Nephron progenitor cell (in vitro differentiated cells): Measurements from ENCODE around the gene PORCN.
"Not testable (repeated sequence)": the region's sequence is repeated elsewhere in the genome, so short reads cannot be mapped to it uniquely, and the experiment has no call there.

Source experiments
- DNase-seq: peaks from one replicate; pipeline ENCODE4 v3.0.0; 2021
- H3K27ac Mint-ChIP-seq: 2 replicates; pipeline ENCODE4 v1.8.0; 2021; ENCODE audit warnings: mild to moderate bottlenecking, moderate library complexity, mixed read lengths
- H3K27me3 Mint-ChIP-seq: 2 replicates; pipeline ENCODE4 v1.8.0; 2021; ENCODE audit warnings: mild to moderate bottlenecking, low read depth, mixed read lengths; ENCODE audit not compliant: poor library complexity
- H3K36me3 Mint-ChIP-seq: 2 replicates; pipeline ENCODE4 v1.8.0; 2021; ENCODE audit warnings: low read depth, mixed read lengths
- H3K4me1 Mint-ChIP-seq: 2 replicates; pipeline ENCODE4 v1.8.0; 2021; ENCODE audit warnings: mixed read lengths
- H3K4me3 Mint-ChIP-seq: 2 replicates; pipeline ENCODE4 v1.8.0; 2021; ENCODE audit warnings: mild to moderate bottlenecking, moderate library complexity, mixed read lengths
- H3K9me3 Mint-ChIP-seq: 2 replicates; pipeline ENCODE4 v1.8.0; 2021; ENCODE audit warnings: mild to moderate bottlenecking, moderate library complexity, mixed read lengths
- TF ChIP-seq, protein P1 (sequence below): fragments of 200-600 bp; sonication (generic); IDR thresholded peaks from 2 replicates; pipeline ENCODE4 v1.5.0; 2021; ENCODE audit warnings: antibody characterized with exemption

Gene PORCN

DNA sequence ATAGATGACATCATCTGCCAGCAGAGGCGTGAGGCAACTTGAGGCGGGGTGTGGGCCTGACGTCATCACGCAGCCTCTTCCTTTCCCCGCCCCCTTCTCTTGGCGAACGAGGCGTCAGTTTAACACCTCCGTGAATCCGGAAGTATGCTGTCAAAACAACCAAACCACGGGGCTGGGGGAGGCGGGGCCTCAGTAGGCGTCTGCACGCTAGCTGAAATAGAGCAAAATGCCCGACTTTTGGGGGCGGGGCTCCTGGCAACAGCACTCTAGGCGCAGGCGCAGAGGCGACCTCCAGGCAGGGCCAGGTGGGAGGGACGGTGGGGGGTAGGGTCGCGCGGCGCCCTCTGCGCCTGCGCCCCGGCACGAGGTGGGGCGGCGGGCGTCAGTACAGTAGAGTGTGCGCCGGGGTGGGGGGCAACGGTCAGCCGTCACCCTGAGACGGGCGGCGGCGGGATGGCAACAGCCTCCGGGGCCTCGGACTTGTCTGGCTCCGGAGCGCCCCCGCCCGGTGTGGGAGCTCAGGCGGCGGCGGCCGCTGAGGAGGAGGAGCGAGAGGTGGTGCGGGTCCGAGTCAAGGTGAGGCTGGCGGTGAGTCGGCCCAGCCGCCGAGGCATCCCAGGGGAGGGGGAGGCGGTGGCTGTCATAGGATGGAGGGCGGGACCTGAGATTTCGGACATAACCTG is 30.7 kb downstream of the PORCN start, which contains the start of gene TBC1D25:
TBC1D25 (plus strand) TSS at position 370 of the 683 bp plus-strand sequence; CDS start at position 454, 84 bp downstream.
- Mint-ChIP-seq H3K4me3 (peak within 1 kb of the TSS; percentile 88), H3K9me3 (peaks cover 44% of the 10 kb centered on the region), H3K27me3 (peaks cover 2% of the 10 kb centered on the region), H3K27ac (peak within 1 kb of the TSS; percentile 71), H3K4me1 (peaks cover 11% of the 10 kb centered on the region), H3K36me3 (peaks cover 35% of the 10 kb centered on the region)
- TF ChIP-seq, protein P1, sequence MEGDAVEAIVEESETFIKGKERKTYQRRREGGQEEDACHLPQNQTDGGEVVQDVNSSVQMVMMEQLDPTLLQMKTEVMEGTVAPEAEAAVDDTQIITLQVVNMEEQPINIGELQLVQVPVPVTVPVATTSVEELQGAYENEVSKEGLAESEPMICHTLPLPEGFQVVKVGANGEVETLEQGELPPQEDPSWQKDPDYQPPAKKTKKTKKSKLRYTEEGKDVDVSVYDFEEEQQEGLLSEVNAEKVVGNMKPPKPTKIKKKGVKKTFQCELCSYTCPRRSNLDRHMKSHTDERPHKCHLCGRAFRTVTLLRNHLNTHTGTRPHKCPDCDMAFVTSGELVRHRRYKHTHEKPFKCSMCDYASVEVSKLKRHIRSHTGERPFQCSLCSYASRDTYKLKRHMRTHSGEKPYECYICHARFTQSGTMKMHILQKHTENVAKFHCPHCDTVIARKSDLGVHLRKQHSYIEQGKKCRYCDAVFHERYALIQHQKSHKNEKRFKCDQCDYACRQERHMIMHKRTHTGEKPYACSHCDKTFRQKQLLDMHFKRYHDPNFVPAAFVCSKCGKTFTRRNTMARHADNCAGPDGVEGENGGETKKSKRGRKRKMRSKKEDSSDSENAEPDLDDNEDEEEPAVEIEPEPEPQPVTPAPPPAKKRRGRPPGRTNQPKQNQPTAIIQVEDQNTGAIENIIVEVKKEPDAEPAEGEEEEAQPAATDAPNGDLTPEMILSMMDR = no peak
- peak; percentile 95 for DNase-seq

DNA sequence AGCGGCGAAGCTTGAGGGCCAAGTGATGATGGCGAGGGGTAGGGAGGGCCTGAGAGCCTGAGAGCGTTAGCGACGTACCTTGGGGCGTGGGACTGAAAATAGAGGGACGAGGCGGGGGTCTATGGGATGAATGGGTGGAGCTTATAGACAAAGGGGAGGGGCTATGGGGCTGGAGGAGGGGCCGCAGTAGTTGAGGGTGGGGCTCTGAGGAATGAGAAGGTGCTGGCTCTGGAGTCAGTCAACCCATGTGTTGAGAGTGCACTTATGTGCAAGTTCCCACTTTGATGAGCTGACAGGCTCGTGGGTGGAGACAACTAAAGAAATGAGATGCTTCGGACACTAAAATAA is 31.2 kb downstream of the PORCN start:
- Mint-ChIP-seq H3K9me3 (peaks cover 44% of the 10 kb centered on the region), H3K36me3 (peaks cover 41% of the 10 kb centered on the region), H3K27me3 (peaks cover 2% of the 10 kb centered on the region), H3K27ac (peak overlapping the region; percentile 60), H3K4me1 (peaks cover 11% of the 10 kb centered on the region), H3K4me3 (peak overlapping the region; percentile 88)
- TF ChIP-seq, protein P1 = no peak
- DNase-seq = no peak

DNA sequence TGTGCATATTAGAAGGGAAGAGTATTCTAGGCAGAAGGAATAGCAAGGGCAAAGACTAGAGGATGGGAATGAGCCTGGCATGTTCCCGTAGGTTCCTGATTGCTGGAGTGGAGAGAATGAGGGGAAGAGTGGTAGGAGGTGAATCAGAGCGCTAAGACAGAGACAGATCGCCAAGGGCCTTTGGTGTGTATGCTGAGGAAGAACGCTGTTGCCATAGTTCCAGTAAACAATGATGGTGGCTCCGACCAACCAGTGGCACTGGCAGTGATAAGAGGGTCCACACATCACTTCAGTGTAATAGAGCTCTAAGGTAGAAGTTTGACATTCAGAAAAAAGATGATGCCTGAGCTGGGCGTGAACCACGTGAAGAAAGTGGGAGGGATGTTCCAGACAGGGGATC is 31.7 kb downstream of the PORCN start:
- H3K27ac Mint-ChIP-seq = no peak overlapping the region
- H3K9me3 Mint-ChIP-seq = peaks cover 42% of the 10 kb centered on the region
- H3K4me3 Mint-ChIP-seq = peak overlapping the region; percentile 88
- H3K36me3 Mint-ChIP-seq = peaks cover 44% of the 10 kb centered on the region
- TF ChIP-seq, protein P1 = no peak
- H3K4me1 Mint-ChIP-seq = peaks cover 11% of the 10 kb centered on the region
- DNase-seq = no peak
- peaks cover 2% of the 10 kb centered on the region for H3K27me3 Mint-ChIP-seq

DNA sequence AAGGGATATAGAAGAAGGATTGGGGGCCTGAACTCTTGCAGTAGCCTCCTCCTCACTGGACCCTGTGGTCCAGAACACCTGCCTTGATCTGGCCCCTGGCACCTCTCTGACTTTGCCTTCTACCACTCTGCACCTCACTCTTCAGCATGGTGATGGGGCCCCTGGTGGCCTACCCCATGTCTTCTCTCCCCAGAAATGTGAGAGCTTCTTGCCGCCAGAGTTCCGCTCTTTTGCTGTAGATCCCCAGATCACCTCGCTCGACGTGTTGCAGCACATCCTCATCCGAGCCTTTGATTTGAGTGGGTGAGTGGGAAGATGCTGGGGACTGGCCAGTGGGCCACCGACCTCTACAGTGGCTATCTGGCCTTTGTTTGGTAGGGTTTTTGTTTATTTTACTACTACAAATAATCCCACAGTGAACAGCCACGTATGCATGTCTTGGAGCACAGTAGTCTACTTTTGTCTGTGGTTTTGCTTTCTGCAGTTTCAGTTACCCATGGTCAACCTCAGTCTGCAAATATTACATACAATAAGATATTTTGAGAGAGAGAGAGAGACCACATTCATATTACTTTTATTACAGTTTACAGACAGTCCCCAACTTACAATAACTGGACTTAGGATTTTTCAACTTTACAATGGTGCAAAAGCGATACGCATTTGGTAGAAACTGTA is 32.5 kb downstream of the PORCN start:
- H3K27ac Mint-ChIP-seq = no peak overlapping the region
- H3K4me1 Mint-ChIP-seq = peaks cover 11% of the 10 kb centered on the region
- TF ChIP-seq, protein P1 = no peak
- peaks cover 46% of the 10 kb centered on the region for H3K36me3 Mint-ChIP-seq
- peak overlapping the region; percentile 58 for H3K4me3 Mint-ChIP-seq
- peaks cover 2% of the 10 kb centered on the region for H3K27me3 Mint-ChIP-seq
- peaks cover 38% of the 10 kb centered on the region for H3K9me3 Mint-ChIP-seq
- DNase-seq = no peak

DNA sequence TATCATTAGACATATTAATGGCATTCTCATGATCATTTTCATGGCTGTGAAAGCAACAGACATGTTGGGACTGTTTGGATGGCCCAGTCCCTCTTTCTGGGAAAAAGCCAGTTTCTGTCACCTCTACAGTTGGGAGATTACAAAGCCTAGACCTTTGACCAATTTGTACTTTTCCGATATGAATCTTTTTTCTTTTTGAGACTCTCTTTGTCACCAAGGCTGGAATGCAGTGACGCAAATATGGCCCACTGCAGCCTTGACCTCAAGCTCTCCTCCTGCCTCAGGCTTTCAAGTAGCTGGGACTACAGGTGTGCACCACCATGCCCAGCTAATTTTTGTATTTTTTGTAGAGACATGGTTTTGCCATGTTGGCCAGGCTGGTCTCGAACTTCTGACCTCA is 40.1 kb downstream of the PORCN start:
- no peaks in the 10 kb centered on the region for H3K27me3 Mint-ChIP-seq
- DNase-seq = no peak
- peaks cover 34% of the 10 kb centered on the region for H3K36me3 Mint-ChIP-seq
- H3K9me3 Mint-ChIP-seq = peaks cover 36% of the 10 kb centered on the region
- no peak overlapping the region for H3K4me3 Mint-ChIP-seq
- H3K4me1 Mint-ChIP-seq = no peaks in the 10 kb centered on the region
- TF ChIP-seq, protein P1 = no peak
- H3K27ac Mint-ChIP-seq = no peak overlapping the region

DNA sequence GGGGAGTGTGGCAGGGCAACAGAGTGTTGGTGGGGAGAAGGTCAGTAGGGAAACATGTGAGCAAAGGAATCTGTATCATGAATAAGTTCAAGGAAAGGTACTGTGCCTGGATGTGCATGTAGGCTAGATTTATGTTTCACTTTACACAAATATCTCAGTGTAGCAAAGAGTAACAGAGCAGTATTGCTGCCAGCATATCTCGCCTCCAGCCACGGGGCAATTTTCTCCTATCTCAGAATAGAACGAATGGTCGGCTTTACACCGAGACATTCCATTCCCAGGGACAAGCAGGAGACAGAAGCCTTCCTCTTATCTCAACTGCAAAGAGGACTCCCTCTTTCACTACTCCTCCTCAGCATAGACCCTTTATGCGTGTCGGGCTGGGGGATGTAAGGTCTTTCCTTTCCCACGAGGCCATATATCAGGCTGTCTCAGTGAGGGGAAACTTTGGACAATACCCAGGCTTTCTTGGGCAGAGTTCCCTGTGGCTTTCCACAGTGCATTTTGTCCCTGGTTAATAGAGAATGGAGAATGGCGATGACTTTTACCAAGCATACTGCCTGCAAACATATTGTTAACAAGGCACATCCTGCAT is 47.0 kb downstream of the PORCN start:
- Mint-ChIP-seq H3K27ac (peak overlapping the region; percentile 81), H3K36me3 (peaks cover 19% of the 10 kb centered on the region), H3K9me3 (peaks cover 44% of the 10 kb centered on the region)
- H3K4me3 Mint-ChIP-seq, DNase-seq, H3K27me3 Mint-ChIP-seq, H3K4me1 Mint-ChIP-seq: not testable (repeated sequence)
